IMR-90 (cell line): ENCODE data around the gene PDE12. TPM values are rescaled to one million over a fixed set of nuclear protein-coding genes. Genes with fewer than 3 reads are reported as not detected.

Experiments used
- ATAC-seq: fragments of 200-7000 bp; cut with Tn5 transposase; 2 replicates; pipeline ENCODE4 v1.9.1; 2020; ENCODE audit warnings: low read depth, mild to moderate bottlenecking, moderate library complexity
- BruUV-seq: library from RNA; stranded (reverse); fragments of 400-500 nt; replicated peaks from 2 replicates; lab custom pipeline; 2021; lab: Mats Ljungman, UMichigan
- CTCF ChIA-PET: fragments of 300-600 bp; formaldehyde crosslinking; extraction: SDS; loops from one replicate; lab custom pipeline; 2021; ENCODE audit warnings: antibody characterized with exemption; lab: Yijun Ruan, JAX
- POLR2A ChIA-PET: fragments of 300-600 bp; sonication (Branson Sonifier 250); formaldehyde crosslinking; loops from one replicate; lab custom pipeline; 2022; ENCODE audit warnings: antibody characterized with exemption; ENCODE audit not compliant: unreplicated experiment; lab: Charles Lee
- DNase-seq: peaks from one replicate; pipeline ENCODE4 v3.0.0; 2013
- H2AFZ ChIP-seq: replicated peaks from 2 replicates; pipeline ENCODE3; 2013; ENCODE audit warnings: low read length, mild to moderate bottlenecking; ENCODE audit not compliant: poor library complexity
- H2AK5ac ChIP-seq: 2 replicates; pipeline ENCODE4 v1.6.1; 2013; ENCODE audit warnings: low read depth, low read length, inconsistent platforms
- H2AK9ac ChIP-seq: replicated peaks from 2 replicates; pipeline ENCODE3; 2013; ENCODE audit warnings: mild to moderate bottlenecking, low read depth, low read length, moderate library complexity; ENCODE audit not compliant: poor library complexity
- H2BK120ac ChIP-seq: 2 replicates; pipeline ENCODE4 v1.6.1; 2013; ENCODE audit warnings: low read depth, low read length, inconsistent platforms
- H2BK15ac ChIP-seq: 3 replicates; pipeline ENCODE4 v1.6.1; 2013; ENCODE audit warnings: low read depth, low read length, inconsistent platforms
- H2BK20ac ChIP-seq: 2 replicates; pipeline ENCODE4 v1.6.1; 2013; ENCODE audit warnings: low read depth, mild to moderate bottlenecking, inconsistent platforms, low read length, moderate library complexity
- H2BK5ac ChIP-seq: 2 replicates; pipeline ENCODE4 v1.6.1; 2013; ENCODE audit warnings: mild to moderate bottlenecking, low read depth, low read length, inconsistent platforms; ENCODE audit not compliant: poor library complexity, severe bottlenecking
- H3K14ac ChIP-seq: replicated peaks from 2 replicates; pipeline ENCODE4 v1.6.1; 2013; ENCODE audit warnings: low read depth, low read length, inconsistent platforms
- H3K18ac ChIP-seq: 2 replicates; pipeline ENCODE4 v1.6.1; 2013; ENCODE audit warnings: low read depth, low read length, control low read depth
- H3K23ac ChIP-seq: 2 replicates; pipeline ENCODE4 v1.6.1; 2013; ENCODE audit warnings: low read depth, low read length, inconsistent platforms
- H3K27ac ChIP-seq: 2 replicates; pipeline ENCODE4 v1.5.1; 2013; ENCODE audit warnings: mild to moderate bottlenecking, control low read depth, low read length; ENCODE audit not compliant: insufficient read depth
- H3K27me3 ChIP-seq: 2 replicates; pipeline ENCODE4 v1.6.1; 2013; ENCODE audit warnings: low read length; ENCODE audit not compliant: control insufficient read depth, insufficient read depth
- H3K36me3 ChIP-seq: 2 replicates; pipeline ENCODE4 v1.6.1; 2013; ENCODE audit warnings: low read length, mixed read lengths; ENCODE audit not compliant: control insufficient read depth, insufficient read depth
- H3K4ac ChIP-seq: 2 replicates; pipeline ENCODE4 v1.6.1; 2013; ENCODE audit warnings: low read depth, low read length, inconsistent platforms
- H3K4me1 ChIP-seq: 2 replicates; pipeline ENCODE4 v1.6.1; 2013; ENCODE audit warnings: low read length, mixed read lengths; ENCODE audit not compliant: control insufficient read depth, insufficient read depth
- H3K4me2 ChIP-seq: 2 replicates; pipeline ENCODE4 v1.6.1; 2013; ENCODE audit warnings: low read depth, mild to moderate bottlenecking, control low read depth, low read length, moderate library complexity
- H3K4me3 ChIP-seq: 2 replicates; pipeline ENCODE4 v1.5.1; 2013; ENCODE audit warnings: low read depth, mild to moderate bottlenecking, control low read depth, low read length, moderate library complexity; ENCODE audit not compliant: insufficient read depth
- H3K56ac ChIP-seq: 2 replicates; pipeline ENCODE4 v1.6.1; 2013; ENCODE audit warnings: low read length, inconsistent platforms; ENCODE audit not compliant: insufficient read depth; ENCODE audit errors: extremely low read depth
- H3K79me1 ChIP-seq, 2 experiments: 2 replicates each; pipeline ENCODE4 v1.6.1; 2013; ENCODE audit warnings: low read length in 2 of 2, inconsistent platforms in 1 of 2, low read depth in 1 of 2
- H3K9ac ChIP-seq: 2 replicates; pipeline ENCODE4 v1.6.1; 2013; ENCODE audit warnings: low read depth, low read length, control low read depth
- H3K9me1 ChIP-seq: 2 replicates; pipeline ENCODE4 v1.6.1; 2013; ENCODE audit warnings: low read length, inconsistent platforms; ENCODE audit not compliant: insufficient read depth
- H3K9me3 ChIP-seq: 2 replicates; pipeline ENCODE4 v1.6.1; 2013; ENCODE audit warnings: low read length; ENCODE audit not compliant: control insufficient read depth, insufficient read depth
- H4K20me1 ChIP-seq: 2 replicates; pipeline ENCODE4 v1.6.1; 2013; ENCODE audit warnings: low read length, inconsistent platforms; ENCODE audit not compliant: insufficient read depth
- H4K5ac ChIP-seq: 2 replicates; pipeline ENCODE4 v1.6.1; 2013; ENCODE audit warnings: mild to moderate bottlenecking, low read depth, low read length, control low read depth
- H4K8ac ChIP-seq, 2 experiments: 2 replicates each; pipeline ENCODE4 v1.6.1; 2013; ENCODE audit warnings: low read depth in 2 of 2, low read length in 2 of 2, control low read depth in 1 of 2, inconsistent platforms in 1 of 2
- H4K91ac ChIP-seq: 2 replicates; pipeline ENCODE4 v1.6.1; 2013; ENCODE audit warnings: low read depth, low read length, inconsistent platforms; ENCODE audit not compliant: insufficient read depth
- CEBPB ChIP-seq: IDR thresholded peaks from 2 replicates; pipeline ENCODE4 v1.6.1; 2012; ENCODE audit warnings: low read depth, low read length, improper control_type of control experiment
- CHD1 ChIP-seq: IDR thresholded peaks from 2 replicates; pipeline ENCODE4 v1.6.1; 2012; ENCODE audit warnings: low read depth, low read length, improper control_type of control experiment
- MAFK ChIP-seq: IDR thresholded peaks from 2 replicates; pipeline ENCODE4 v1.6.1; 2012; ENCODE audit warnings: low read depth, low read length, improper control_type of control experiment
- POLR2A ChIP-seq: IDR thresholded peaks from 2 replicates; pipeline ENCODE4 v1.6.1; 2012; ENCODE audit warnings: mild to moderate bottlenecking, low read depth, low read length
- RCOR1 ChIP-seq: IDR thresholded peaks from 2 replicates; pipeline ENCODE4 v1.6.1; 2012; ENCODE audit warnings: mild to moderate bottlenecking, low read length, improper control_type of control experiment; ENCODE audit not compliant: insufficient replicate concordance
- SMC3 ChIP-seq: fragments of 150-350 bp; IDR thresholded peaks from 2 replicates; pipeline ENCODE4 v1.6.1; 2016; ENCODE audit warnings: low read depth, mild to moderate bottlenecking, antibody characterized with exemption, low read length, moderate library complexity
- WGBS, 2 experiments: methylation state at CpG; one replicate each; pipeline versions ENCODE4 v1.1.5 to v1.1.7; 2013; ENCODE audit warnings: missing lambda C conversion rate in 2 of 2; ENCODE audit not compliant: insufficient read length in 1 of 2; ENCODE audit errors: extremely low coverage in 2 of 2; 5-methylcytosine and 5-hydroxymethylcytosine counted together
- dilution Hi-C: fragments of 300-500 bp; cut with HindIII; formaldehyde crosslinking; loops from one replicate; pipeline ENCODE4 v1.14.3; 2018; ENCODE audit warnings: low sequenced_read_pairs; ENCODE audit not compliant: unreplicated experiment
- in situ Hi-C: fragments of 300-500 bp; cut with MboI; formaldehyde crosslinking; loops from 3 replicates; pipeline ENCODE4 v1.14.3; 2019; ENCODE audit warnings: low sequenced_read_pairs, inconsistent platforms, mixed read lengths
- intact Hi-C: fragments of 100-400 bp; cut with micrococcal nuclease; formaldehyde crosslinking; loops from 2 replicates; pipeline ENCODE4 v1.10.0; 2022
- polyA plus RNA-seq, 3 experiments: library from polyadenylated mRNA; depleted of rRNA; stranded (reverse); fragments of >200 nt; gene quantifications; 2 replicates each; pipeline ENCODE4 v1.2.3, GENCODE V29; 2012; ENCODE audit warnings: low replicate concordance in 1 of 3
- total RNA-seq: library from RNA; depleted of rRNA; stranded (reverse); fragments of >200 nt; gene quantifications from 2 replicates; pipeline ENCODE4 v1.2.3, GENCODE V29; 2012
- TF ChIP-seq, protein P1 (sequence below): fragments of 150-350 bp; IDR thresholded peaks from 2 replicates; pipeline ENCODE4 v1.6.1; 2017; ENCODE audit warnings: mild to moderate bottlenecking, antibody characterized with exemption, low read length, low read depth

The PDE12 gene
- total and polyA plus RNA-seq, 2 of the 4 experiments (the other 2 are of a cell fraction), result 9.5 to 16.8 TPM

DNA sequence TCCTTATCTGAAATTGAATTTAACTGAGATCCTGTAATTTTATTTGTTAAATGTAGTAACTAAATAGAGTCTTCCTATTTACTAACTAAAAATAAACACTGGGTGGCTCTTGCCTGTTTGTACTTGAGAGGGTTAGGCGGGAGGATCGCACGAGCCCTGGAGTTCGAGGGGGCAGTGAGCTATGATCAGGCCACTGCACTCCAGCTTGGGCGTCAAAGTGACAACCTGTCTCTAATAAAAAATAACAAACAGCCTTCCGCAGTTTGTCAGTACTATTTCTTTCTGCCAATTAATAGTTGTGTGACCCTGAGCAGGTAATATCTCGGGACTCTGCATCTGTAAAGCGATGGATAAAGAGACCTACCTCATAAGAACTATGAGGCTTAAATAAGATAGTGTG is 768 bp upstream of the PDE12 start:
- peak overlapping the region; percentile 98; the same call in 1 of the 2 replicates for H2BK120ac ChIP-seq
- H3K9me3 ChIP-seq, result no peaks in the 10 kb centered on the region
- H3K56ac ChIP-seq, result peak overlapping the region; percentile 48; the same call in 1 of the 2 replicates
- H3K27me3 ChIP-seq, result no peaks in the 10 kb centered on the region
- TF ChIP-seq RCOR1 (no peak), MAFK (no peak), CEBPB (no peak), POLR2A (no peak), SMC3 (no peak), CHD1 (no peak)
- TF ChIP-seq, protein P1, sequence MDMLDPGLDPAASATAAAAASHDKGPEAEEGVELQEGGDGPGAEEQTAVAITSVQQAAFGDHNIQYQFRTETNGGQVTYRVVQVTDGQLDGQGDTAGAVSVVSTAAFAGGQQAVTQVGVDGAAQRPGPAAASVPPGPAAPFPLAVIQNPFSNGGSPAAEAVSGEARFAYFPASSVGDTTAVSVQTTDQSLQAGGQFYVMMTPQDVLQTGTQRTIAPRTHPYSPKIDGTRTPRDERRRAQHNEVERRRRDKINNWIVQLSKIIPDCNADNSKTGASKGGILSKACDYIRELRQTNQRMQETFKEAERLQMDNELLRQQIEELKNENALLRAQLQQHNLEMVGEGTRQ, result no peak
- H3K27ac ChIP-seq, result peak overlapping the region; percentile 73
- H3K14ac ChIP-seq, result peak overlapping the region; percentile 93
- no peak for DNase-seq
- H3K18ac ChIP-seq, result peak overlapping the region; percentile 66; the same call in 1 of the 2 replicates
- H3K4me1 ChIP-seq, result peaks cover 1% of the 10 kb centered on the region; the same call in 1 of the 2 replicates
- dilution Hi-C loops (no loop called here), in situ Hi-C loops (loop anchor here (25.0 kb wide), 1 partner anchor 393 kb away; the partner anchor contains the start of gene IL17RD), intact Hi-C loops (loop anchor here (5.0 kb wide), 1 partner anchor 383 kb away; no protein-coding TSS in a partner anchor)
- H3K36me3 ChIP-seq, result peaks cover 2% of the 10 kb centered on the region; the same call in 1 of the 2 replicates
- peak overlapping the region; percentile 35 for H3K23ac ChIP-seq
- H2BK5ac ChIP-seq, result peak overlapping the region; percentile 92
- peak overlapping the region; percentile 99 for H4K5ac ChIP-seq
- peak overlapping the region; percentile 87 for H3K9ac ChIP-seq
- no peak overlapping the region for H2BK20ac ChIP-seq
- peaks cover 6 to 26% of the 10 kb centered on the region in 2 experiments for H3K79me1 ChIP-seq
- peak overlapping the region; percentile 13; the same call in 1 of the 3 replicates for H2BK15ac ChIP-seq
- BruUV-seq, result no TSS peak
- ATAC-seq, result no peak
- H3K4ac ChIP-seq, result peak overlapping the region; percentile 92
- ChIA-PET CTCF (interaction anchor here (0.9 kb wide), 1 partner anchor 17 kb away, joined by 3 read pairs; no protein-coding TSS in a partner anchor), POLR2A (no interaction called here)
- peaks cover 11% of the 10 kb centered on the region for H4K20me1 ChIP-seq
- H4K91ac ChIP-seq, result peak overlapping the region; percentile 87
- H4K8ac ChIP-seq, result peak overlapping the region; percentile 99
- WGBS, 2 experiments, result no CpG with 5 or more reads among the region's 8 CpGs
- peak overlapping the region; percentile 79 for H3K4me3 ChIP-seq
- peaks cover 4% of the 10 kb centered on the region for H3K9me1 ChIP-seq
- H2AK9ac ChIP-seq, result no peak overlapping the region
- peak overlapping the region; percentile 67 for H2AK5ac ChIP-seq
- peak overlapping the region; percentile 100 for H2AFZ ChIP-seq
- H3K4me2 ChIP-seq, result peak overlapping the region; percentile 96
